GM04504 (cell line): ENCODE measurements around the gene NUDT1.

Experiments
- DNase-seq: peaks from one replicate; pipeline ENCODE4 v3.0.0-alpha.2; 2012; ENCODE audit warnings: low read depth

Gene NUDT1

GRCh38 chr7:2224934-2225333 lies 17.1 kb upstream of the NUDT1 start:
- no peak for DNase-seq

GRCh38 chr7:2225336-2225735 lies 16.7 kb upstream of the NUDT1 start:
- DNase-seq = no peak

- DNase-seq = no peak
These were observed 16.2 kb upstream of the NUDT1 start for GRCh38 chr7:2225830-2226229.

- no peak for DNase-seq
These were observed 14.3 kb upstream of the NUDT1 start for GRCh38 chr7:2227699-2228098.

- no peak for DNase-seq
These were observed 13.1 kb upstream of the NUDT1 start for GRCh38 chr7:2228921-2229320.

GRCh38 chr7:2229467-2229866 lies 12.6 kb upstream of the NUDT1 start:
- no peak for DNase-seq

- DNase-seq = no peak
These were observed 11.8 kb upstream of the NUDT1 start for GRCh38 chr7:2230226-2230625.

GRCh38 chr7:2230882-2231281 lies 11.1 kb upstream of the NUDT1 start:
- DNase-seq = no peak

GRCh38 chr7:2231992-2232765 lies 9.8 kb upstream of the NUDT1 start:
- DNase-seq = no peak

- peak; percentile 82 for DNase-seq
These were observed 9.1 kb upstream of the NUDT1 start, which contains the start of gene MAD1L1 for GRCh38 chr7:2232766-2233520. TSS of gene MAD1L1 (minus strand) at chr7:2232945. CDS start at chr7:2230133, 2,812 bp downstream.

GRCh38 chr7:2233926-2234325 lies 8.1 kb upstream of the NUDT1 start:
- DNase-seq = no peak

- no peak for DNase-seq
These were observed 4.9 kb upstream of the NUDT1 start for GRCh38 chr7:2237109-2237602.

GRCh38 chr7:2239242-2239641 lies 2.8 kb upstream of the NUDT1 start:
- DNase-seq = no peak

- DNase-seq = no peak
These were observed 759 bp downstream of the NUDT1 start for GRCh38 chr7:2242541-2243429.

- DNase-seq = no peak
These were observed 1.4 kb downstream of the NUDT1 start for GRCh38 chr7:2243458-2243857.

GRCh38 chr7:2244404-2244995 lies 2.5 kb downstream of the NUDT1 start:
- no peak for DNase-seq

- no peak for DNase-seq
These were observed 4.1 kb downstream of the NUDT1 start for GRCh38 chr7:2245883-2246675.

- no peak for DNase-seq
These were observed 5.3 kb downstream of the NUDT1 start for GRCh38 chr7:2247141-2247995.

- DNase-seq = peak; percentile 96
These were observed 7.1 kb downstream of the NUDT1 start for GRCh38 chr7:2248984-2249694.
